ENCODE data around the gene LIN9.
"Not testable (repeated sequence)": the region's sequence is repeated elsewhere in the genome, so short reads cannot be mapped to it uniquely, and the experiment has no call there.

Gene LIN9, protein sequence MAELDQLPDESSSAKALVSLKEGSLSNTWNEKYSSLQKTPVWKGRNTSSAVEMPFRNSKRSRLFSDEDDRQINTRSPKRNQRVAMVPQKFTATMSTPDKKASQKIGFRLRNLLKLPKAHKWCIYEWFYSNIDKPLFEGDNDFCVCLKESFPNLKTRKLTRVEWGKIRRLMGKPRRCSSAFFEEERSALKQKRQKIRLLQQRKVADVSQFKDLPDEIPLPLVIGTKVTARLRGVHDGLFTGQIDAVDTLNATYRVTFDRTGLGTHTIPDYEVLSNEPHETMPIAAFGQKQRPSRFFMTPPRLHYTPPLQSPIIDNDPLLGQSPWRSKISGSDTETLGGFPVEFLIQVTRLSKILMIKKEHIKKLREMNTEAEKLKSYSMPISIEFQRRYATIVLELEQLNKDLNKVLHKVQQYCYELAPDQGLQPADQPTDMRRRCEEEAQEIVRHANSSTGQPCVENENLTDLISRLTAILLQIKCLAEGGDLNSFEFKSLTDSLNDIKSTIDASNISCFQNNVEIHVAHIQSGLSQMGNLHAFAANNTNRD

DNA sequence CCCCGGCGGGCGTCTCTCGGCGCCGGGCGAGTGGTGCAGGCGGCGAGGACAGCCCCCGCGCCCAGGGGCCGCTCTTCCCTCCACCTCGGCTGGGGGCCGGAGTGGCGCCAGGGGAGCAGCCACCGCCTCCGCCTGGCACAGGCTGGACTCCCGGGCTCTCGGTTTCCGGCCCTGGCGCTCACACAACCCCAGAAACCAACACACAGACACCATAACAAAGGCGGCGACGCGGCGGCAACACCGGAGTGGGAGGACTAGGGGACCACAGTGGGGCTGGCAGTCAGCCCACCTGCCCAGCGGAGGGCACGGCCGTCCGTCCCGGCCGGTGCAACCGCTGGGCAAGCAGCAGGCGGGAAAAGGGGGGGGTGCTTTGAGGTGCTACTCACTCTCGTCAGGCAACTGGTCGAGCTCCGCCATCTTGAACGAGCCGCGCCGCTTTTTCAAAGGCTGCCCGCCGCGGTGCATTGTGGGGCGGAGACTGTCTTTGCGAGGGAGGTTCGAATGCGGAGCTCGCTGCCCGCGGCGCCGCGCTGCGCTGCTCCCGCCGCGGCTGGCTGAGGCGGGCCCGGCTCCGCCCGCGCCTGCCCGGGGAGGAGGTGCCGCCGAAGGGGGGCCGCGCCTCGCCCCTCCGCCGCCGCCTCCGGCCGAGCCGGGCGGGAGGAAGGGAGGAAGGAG, at the start of gene LIN9:
TSS of gene LIN9 (minus strand) at position 442 of the 675 bp plus-strand sequence. CDS start at position 417, 25 bp downstream.
- Mint-ChIP-seq H3K36me3 (ENCODE audit: low read depth) (peaks cover 7% of the 10 kb centered on the region), H3K27ac (peak within 1 kb of the TSS; percentile 83), H3K4me1 (ENCODE audit: low read depth) (peaks cover 15% of the 10 kb centered on the region), H3K27me3 (peaks cover 12% of the 10 kb centered on the region), H3K4me3 (peak within 1 kb of the TSS; percentile 91), H3K9me3 (no peaks in the 10 kb centered on the region)
- intact Hi-C loops (cut with micrococcal nuclease), result loop anchor here (5.0 kb wide), 1 partner anchor 98 kb away; the partner anchor contains the start of gene PARP1

DNA sequence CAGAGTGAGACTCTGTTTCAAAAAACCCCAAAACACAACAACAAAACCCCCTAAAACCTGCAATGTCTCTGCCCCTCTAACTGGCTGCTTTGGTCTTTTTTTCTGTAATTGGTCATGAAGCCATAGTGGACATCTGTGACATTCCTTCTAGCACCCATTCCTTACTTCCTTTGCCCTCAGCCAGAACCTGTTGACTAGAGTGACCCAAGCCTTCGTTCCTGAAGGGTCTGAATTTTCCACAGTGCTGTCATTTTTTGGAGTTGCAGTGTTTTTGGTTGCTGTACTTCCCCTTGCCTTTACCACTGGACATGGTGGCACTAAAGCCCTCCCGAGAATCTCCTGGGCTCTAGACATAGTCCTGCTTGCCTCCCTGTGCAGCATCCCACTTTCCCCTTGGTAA, 48.5 kb upstream of the LIN9 start:
- H3K4me1 Mint-ChIP-seq (ENCODE audit: low read depth), result no peaks in the 10 kb centered on the region
- H3K9me3 Mint-ChIP-seq, result no peaks in the 10 kb centered on the region
- intact Hi-C loops (cut with micrococcal nuclease), result no loop called here
- no peak overlapping the region for H3K4me3 Mint-ChIP-seq
- H3K27ac Mint-ChIP-seq, result no peak overlapping the region
- no peaks in the 10 kb centered on the region for H3K27me3 Mint-ChIP-seq
- H3K36me3 Mint-ChIP-seq (ENCODE audit: low read depth), result peaks cover 73% of the 10 kb centered on the region

DNA sequence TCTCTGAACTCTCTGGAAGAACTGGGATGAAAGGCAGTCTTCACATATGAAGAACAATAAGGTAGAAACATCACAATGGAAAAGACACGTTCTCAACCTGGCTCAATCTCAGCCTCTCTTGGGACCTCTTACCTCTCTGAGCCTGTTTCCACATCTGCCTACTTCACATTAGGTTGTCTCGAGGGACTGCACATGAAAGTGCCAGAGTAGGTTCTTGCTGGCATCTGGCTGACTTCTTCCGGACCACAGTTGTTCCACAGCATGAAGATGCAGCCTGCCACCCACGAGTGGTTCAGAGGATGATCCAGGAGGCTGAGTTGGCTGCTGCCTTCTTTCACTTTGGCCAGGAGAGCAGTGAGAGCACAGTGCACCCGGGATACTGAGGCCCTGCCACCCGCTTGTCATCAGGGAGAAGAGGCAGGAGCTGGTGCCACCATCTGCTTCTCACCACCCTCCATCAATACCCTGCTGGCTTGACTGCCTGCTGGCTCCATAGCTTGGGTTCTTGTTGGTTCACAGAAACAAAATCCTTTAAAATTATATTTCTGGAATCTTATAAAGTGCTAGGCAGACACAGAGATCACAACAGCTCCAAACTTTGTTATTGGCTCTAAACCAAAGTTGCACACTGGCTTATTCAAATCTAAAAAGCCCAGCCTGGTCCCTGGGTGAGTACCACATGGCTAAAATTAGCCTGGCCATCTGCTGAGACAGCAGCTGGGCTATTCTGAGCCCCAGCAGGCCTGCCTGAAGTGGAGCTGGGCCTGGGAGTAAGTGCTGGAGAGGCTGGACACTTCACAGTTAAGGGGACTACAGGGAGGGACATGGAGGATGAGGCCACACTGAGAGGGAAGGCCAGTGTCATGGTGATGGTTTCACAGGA, 46.9 kb upstream of the LIN9 start:
- Mint-ChIP-seq H3K27me3 (no peaks in the 10 kb centered on the region), H3K27ac (no peak overlapping the region), H3K4me3 (no peak overlapping the region), H3K9me3 (no peaks in the 10 kb centered on the region), H3K4me1 (ENCODE audit: low read depth) (peaks cover 4% of the 10 kb centered on the region), H3K36me3 (ENCODE audit: low read depth) (peaks cover 58% of the 10 kb centered on the region)
- intact Hi-C loops (cut with micrococcal nuclease), result no loop called here

DNA sequence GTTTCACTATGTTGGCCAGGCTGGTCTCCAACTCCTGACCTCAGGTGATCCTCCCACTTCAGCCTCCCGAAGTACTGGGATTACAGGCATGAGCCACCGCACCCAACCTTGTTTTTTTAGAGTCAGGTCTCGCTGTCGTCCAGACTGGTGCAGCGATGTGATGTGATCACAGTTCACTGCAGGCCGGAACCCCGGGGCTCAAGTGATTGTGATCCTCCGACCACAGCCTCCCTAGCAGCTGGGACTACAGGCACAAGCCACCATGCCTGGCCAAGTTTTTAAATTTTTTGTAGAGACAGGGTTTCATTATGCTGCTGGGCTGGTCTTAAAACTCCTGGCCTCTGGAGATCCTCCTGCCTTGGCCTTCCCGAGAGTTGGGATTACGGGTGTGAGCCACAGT, 46.1 kb upstream of the LIN9 start:
- Mint-ChIP-seq H3K4me3 (no peak overlapping the region), H3K36me3 (ENCODE audit: low read depth) (peaks cover 49% of the 10 kb centered on the region), H3K27me3 (peaks cover 1% of the 10 kb centered on the region), H3K4me1 (ENCODE audit: low read depth) (peaks cover 13% of the 10 kb centered on the region), H3K9me3 (no peaks in the 10 kb centered on the region), H3K27ac (no peak overlapping the region)
- intact Hi-C loops (cut with micrococcal nuclease), result no loop called here

DNA sequence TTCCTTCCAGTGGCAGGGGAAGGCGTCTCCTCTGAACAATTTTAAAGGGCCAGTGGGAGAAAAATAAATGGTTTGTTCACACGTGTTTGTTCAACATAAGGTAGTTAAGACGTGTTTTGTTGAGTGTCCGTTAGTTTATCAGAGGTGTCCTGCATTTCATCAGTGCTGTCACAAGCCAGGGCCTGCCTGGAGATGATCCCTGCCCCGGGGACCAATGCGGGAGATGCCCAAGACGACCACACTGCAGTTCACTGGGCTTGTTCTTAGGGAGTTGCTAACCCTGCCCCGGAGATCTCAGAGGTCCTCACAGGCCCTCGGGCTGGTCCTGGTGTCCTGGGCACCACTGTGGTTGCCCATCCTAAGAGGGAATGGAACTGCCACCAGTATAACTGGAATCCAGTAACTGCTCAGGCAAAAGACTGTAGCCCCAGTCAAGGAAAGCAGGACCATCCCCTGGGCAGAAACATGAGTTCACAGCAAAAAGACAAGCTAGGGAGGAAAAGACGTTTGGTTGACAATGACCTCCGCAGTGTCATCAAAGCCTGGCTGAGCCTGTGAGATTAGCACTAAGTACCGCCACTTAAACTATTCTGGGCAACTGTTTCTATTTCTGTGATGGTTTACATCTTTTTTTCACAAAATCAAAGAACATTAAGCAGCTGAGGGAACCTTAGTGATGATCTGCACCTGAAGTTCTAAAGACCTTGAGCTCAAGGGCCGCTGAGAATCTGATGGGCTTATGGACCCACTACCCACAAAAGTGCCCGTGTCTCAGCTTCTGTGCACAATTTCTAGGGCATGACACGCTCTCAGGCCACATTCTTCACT, 44.9 kb upstream of the LIN9 start:
- H3K9me3 Mint-ChIP-seq, result no peaks in the 10 kb centered on the region
- H3K4me1 Mint-ChIP-seq (ENCODE audit: low read depth), result peaks cover 18% of the 10 kb centered on the region
- peaks cover 38% of the 10 kb centered on the region for H3K36me3 Mint-ChIP-seq (ENCODE audit: low read depth)
- intact Hi-C loops (cut with micrococcal nuclease), result no loop called here
- no peak overlapping the region for H3K4me3 Mint-ChIP-seq
- peaks cover 4% of the 10 kb centered on the region for H3K27me3 Mint-ChIP-seq
- H3K27ac Mint-ChIP-seq, result no peak overlapping the region

DNA sequence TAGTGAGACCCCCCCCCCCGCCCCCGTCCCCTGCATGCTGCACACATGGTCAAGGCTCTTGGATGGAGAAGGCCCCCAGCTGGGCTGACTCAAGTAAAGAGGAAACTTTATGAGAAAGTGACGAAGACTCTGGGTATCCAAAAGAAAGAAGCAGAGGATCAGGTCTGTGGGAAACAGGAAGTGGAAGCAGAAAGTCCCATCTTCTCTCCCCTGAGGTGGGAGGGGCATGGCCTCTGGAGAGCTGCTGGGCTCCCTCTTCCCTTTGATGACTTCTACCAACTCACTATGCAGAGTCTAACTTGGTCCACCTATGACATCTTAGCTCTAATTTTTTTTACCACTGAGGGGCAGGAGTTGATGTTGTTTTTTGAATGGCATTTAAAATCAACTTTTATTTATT, 42.7 kb upstream of the LIN9 start:
- no peak overlapping the region for H3K27ac Mint-ChIP-seq
- peaks cover 16% of the 10 kb centered on the region for H3K36me3 Mint-ChIP-seq (ENCODE audit: low read depth)
- H3K4me3 Mint-ChIP-seq, result no peak overlapping the region
- H3K27me3 Mint-ChIP-seq, result peaks cover 5% of the 10 kb centered on the region
- H3K4me1 Mint-ChIP-seq (ENCODE audit: low read depth), result peaks cover 23% of the 10 kb centered on the region
- intact Hi-C loops (cut with micrococcal nuclease), result no loop called here
- H3K9me3 Mint-ChIP-seq, result no peaks in the 10 kb centered on the region

DNA sequence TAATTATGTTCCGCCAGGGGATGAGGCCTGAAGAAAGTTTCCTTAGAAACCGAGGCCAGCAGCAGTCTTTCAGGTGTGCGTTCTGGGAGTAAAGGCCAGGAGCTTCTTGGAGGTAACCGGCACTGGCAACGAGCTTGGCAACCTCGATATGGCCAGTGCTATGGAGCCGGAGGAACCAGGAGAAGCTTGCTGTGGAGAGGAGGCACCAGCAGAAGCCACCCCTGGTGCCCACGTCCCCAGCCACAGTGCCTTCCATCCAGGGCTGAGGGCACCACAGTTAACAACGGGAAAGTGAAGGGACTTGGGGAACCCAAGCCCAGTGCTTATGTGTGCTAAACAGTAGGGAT, 41.5 kb upstream of the LIN9 start:
- Mint-ChIP-seq H3K4me1 (ENCODE audit: low read depth) (peaks cover 23% of the 10 kb centered on the region), H3K9me3 (no peaks in the 10 kb centered on the region), H3K27me3 (peaks cover 5% of the 10 kb centered on the region), H3K27ac (no peak overlapping the region), H3K4me3 (no peak overlapping the region), H3K36me3 (ENCODE audit: low read depth) (peaks cover 3% of the 10 kb centered on the region)
- intact Hi-C loops (cut with micrococcal nuclease), result no loop called here

DNA sequence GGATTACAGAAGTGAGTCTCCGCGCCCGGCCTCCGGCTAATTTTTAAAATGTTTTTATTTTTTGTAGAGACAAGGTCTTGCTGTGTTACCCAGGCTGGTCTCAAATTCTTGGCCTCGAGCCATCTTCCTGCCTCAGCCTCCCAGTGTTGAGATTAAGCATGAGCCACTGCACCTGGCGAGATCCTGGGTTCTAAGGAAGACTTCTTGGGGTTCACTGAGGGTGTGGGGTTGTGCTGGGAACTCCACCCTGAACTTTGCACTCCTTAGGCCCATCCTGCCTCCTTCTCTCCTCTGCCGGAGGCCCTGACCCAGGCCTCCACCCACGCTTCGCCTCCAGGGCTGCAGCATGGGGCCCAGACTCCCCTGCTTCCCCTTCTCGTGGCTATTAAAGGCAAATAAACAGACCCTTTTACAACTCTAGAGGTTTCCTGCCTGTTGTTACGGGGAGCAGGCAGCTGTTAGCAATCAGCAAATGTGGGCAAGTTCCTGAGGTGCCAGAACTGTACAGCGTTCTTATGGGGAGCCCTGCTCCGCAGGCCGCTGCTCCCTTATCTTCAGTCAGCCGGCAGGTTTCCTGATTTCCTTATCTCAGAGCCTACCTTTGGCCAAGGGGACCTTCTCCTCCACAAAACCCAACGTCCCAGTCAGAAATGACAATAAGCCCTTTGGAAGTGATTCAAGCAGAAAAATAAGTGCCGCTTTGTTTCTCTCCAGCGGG, 41.0 kb upstream of the LIN9 start:
- Mint-ChIP-seq H3K36me3 (ENCODE audit: low read depth) (no peaks in the 10 kb centered on the region), H3K4me3 (no peak overlapping the region), H3K27me3 (peaks cover 5% of the 10 kb centered on the region), H3K9me3 (no peaks in the 10 kb centered on the region), H3K4me1 (ENCODE audit: low read depth) (peaks cover 23% of the 10 kb centered on the region), H3K27ac (no peak overlapping the region)
- intact Hi-C loops (cut with micrococcal nuclease), result no loop called here

DNA sequence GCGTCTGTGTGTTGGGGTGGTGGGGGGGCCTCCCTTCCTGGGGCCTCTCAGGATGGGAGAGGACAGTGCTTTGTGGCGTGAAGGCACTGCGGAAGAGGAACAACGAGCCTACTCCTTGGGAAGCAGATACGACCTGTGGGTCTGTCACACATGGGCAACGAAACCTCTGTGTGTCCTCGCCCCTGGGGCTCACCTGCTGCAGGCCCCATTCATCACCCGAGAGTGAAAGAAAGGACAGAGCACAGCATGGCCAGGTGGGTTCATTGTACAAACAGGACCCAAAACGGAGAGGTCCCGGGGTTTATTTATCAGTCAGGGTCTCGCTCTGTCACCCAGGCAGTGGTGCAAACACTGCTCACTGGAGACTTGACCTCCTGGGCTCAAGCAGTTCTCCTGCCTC, 40.1 kb upstream of the LIN9 start:
- Mint-ChIP-seq H3K27ac (no peak overlapping the region), H3K27me3 (peaks cover 5% of the 10 kb centered on the region), H3K4me3 (no peak overlapping the region), H3K36me3 (ENCODE audit: low read depth) (no peaks in the 10 kb centered on the region), H3K9me3 (no peaks in the 10 kb centered on the region), H3K4me1 (ENCODE audit: low read depth) (peaks cover 23% of the 10 kb centered on the region)
- intact Hi-C loops (cut with micrococcal nuclease), result no loop called here

DNA sequence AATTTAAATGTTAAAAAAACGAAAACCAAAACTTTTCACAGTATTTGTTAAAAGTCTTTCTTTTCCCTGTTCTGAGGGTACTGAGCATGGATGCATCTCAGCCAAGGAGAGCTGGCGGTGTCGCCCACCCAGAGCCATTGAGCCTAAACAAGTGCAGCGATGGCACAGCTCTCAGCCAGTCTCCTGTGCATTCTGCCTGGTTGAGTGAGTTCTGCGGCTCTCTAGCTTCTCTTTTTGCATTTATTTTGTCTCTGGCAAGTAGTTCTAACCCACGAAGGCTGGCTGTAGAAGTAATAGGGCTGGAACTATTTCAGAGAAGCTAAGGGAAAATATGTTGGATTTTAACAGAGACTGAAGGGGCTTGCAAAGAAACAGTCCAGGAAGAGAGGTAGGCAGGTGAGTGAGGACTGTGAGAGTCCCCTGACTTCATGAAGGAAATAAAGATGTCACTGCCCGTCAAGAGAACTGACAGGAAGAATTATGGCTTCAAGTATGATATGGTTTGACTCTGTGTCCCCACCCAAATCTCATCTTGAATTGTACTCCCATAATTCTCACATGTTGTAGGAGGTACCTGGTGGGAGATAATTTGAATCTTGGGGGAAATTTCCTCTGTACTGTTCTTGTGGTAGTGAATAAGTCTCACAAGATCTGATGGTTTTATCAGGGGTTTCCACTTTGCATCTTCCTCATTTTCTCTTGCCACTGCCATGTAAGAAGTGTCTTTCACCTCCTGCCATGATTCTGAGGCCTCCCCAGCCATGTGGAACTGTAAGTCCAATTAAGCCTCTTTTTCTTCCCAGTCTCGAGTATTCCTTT, 35.7 kb upstream of the LIN9 start:
- intact Hi-C loops (cut with micrococcal nuclease), result no loop called here
- H3K36me3 Mint-ChIP-seq (ENCODE audit: low read depth), result no peaks in the 10 kb centered on the region
- H3K4me3 Mint-ChIP-seq, result no peak overlapping the region
- peaks cover 17% of the 10 kb centered on the region for H3K9me3 Mint-ChIP-seq
- peaks cover 7% of the 10 kb centered on the region for H3K4me1 Mint-ChIP-seq (ENCODE audit: low read depth)
- no peak overlapping the region for H3K27ac Mint-ChIP-seq
- peaks cover 1% of the 10 kb centered on the region for H3K27me3 Mint-ChIP-seq

DNA sequence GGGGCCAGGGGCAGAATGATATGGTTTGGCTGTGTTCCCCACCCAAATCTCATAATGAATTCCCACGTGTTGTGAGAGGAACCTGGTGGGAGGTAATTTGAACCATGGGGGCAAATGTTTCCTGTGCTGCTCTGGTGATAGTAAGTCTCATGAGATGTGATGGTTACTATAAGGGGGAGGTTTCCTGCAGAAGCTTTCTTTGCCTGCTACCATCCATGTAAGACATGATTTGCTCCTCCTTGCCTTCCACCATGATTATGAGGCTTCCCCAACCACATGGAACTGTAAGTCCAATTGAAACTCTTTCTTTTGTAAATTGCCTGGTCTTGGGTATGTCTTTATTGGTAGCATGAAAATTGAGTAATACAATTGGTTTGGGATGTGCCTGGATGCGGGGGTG, 33.7 kb upstream of the LIN9 start:
- H3K9me3 Mint-ChIP-seq, result peaks cover 17% of the 10 kb centered on the region
- H3K4me1 Mint-ChIP-seq (ENCODE audit: low read depth), result no peaks in the 10 kb centered on the region
- no peaks in the 10 kb centered on the region for H3K27me3 Mint-ChIP-seq
- no peak overlapping the region for H3K27ac Mint-ChIP-seq
- intact Hi-C loops (cut with micrococcal nuclease), result no loop called here
- no peak overlapping the region for H3K4me3 Mint-ChIP-seq
- no peaks in the 10 kb centered on the region for H3K36me3 Mint-ChIP-seq (ENCODE audit: low read depth)

DNA sequence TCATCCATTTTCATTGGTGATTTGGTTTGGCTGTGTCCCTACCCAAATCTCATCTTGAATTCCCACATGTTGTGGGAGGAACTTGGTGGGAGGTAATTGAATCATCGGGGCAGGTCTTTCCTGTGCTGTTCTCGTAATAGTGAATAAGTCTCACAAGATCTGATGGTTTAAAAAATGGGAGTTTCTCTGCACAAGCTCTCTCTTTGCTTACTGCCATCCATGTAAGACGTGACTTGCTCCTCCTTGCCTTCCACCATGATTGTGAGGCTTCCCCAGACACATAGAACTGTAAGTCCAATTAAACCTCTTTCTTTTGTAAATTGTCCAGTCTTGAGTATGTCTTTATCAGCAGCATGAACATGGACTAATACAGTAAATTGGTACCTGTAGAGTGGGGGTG, 31.1 kb upstream of the LIN9 start:
- H3K4me3 Mint-ChIP-seq; H3K27ac Mint-ChIP-seq; H3K27me3 Mint-ChIP-seq; H3K36me3 Mint-ChIP-seq (ENCODE audit: low read depth); intact Hi-C loops (cut with micrococcal nuclease); H3K4me1 Mint-ChIP-seq (ENCODE audit: low read depth): not testable (repeated sequence)
- peaks cover 17% of the 10 kb centered on the region for H3K9me3 Mint-ChIP-seq
